Keratinocyte (primary cell): ENCODE data around the gene CGNL1. TPM values are rescaled to one million over a fixed set of nuclear protein-coding genes. Genes with fewer than 3 reads are reported as not detected.

Experiments
- DNase-seq: peaks from one replicate; pipeline ENCODE4 v3.0.0-alpha.2; 2011; ENCODE audit warnings: low read depth, missing footprints, low spot score
- FAIRE-seq: peaks from 2 replicates; lab custom pipeline; 2011; peaks lifted over from hg19 to GRCh38; lab: Jason Lieb, UNC
- H2AFZ ChIP-seq: 2 replicates; pipeline ENCODE4 v1.6.0; 2012; ENCODE audit warnings: low read length, control low read depth, inconsistent platforms; ENCODE audit not compliant: control insufficient read depth
- H3K27ac ChIP-seq: 2 replicates; pipeline ENCODE4 v1.5.1; 2011; ENCODE audit warnings: low read length; ENCODE audit not compliant: control insufficient read depth, insufficient read depth
- H3K27me3 ChIP-seq: 3 replicates; pipeline ENCODE4 v1.6.0; 2011; ENCODE audit warnings: low read length; ENCODE audit not compliant: control insufficient read depth, insufficient read depth; ENCODE audit errors: extremely low read depth
- H3K36me3 ChIP-seq, 2 experiments: 2 replicates in 1 of 2; 3 replicates in 1 of 2; pipeline ENCODE4 v1.5.1; 2011; ENCODE audit warnings: low read length in 2 of 2, mild to moderate bottlenecking in 1 of 2; ENCODE audit not compliant: control insufficient read depth in 2 of 2, insufficient read depth in 2 of 2; ENCODE audit errors: extremely low read depth in 1 of 2
- H3K4me1 ChIP-seq: 3 replicates; pipeline ENCODE4 v1.5.1; 2011; ENCODE audit warnings: low read length; ENCODE audit not compliant: control insufficient read depth, insufficient read depth; ENCODE audit errors: extremely low read depth
- H3K4me2 ChIP-seq: 3 replicates; pipeline ENCODE4 v1.6.0; 2011; ENCODE audit warnings: low read depth, low read length; ENCODE audit not compliant: control insufficient read depth, insufficient read depth; ENCODE audit errors: extremely low read depth
- H3K4me3 ChIP-seq, 3 experiments: fragments of 200-600 bp in 1 of 3; sonication (generic) in 1 of 3; 2 replicates in 2 of 3; 3 replicates in 1 of 3; pipeline ENCODE4 v1.5.1; 2011 to 2016; ENCODE audit warnings: low read length in 3 of 3, mild to moderate bottlenecking in 3 of 3, control low read depth in 2 of 3, inconsistent platforms in 1 of 3, low read depth in 1 of 3, mixed read lengths in 1 of 3, mixed run types in 1 of 3, moderate library complexity in 1 of 3; ENCODE audit not compliant: control insufficient read depth in 2 of 3, insufficient read depth in 2 of 3; ENCODE audit errors: extremely low read depth in 1 of 3
- H3K79me2 ChIP-seq: 2 replicates; pipeline ENCODE4 v1.6.0; 2012; ENCODE audit warnings: low read length; ENCODE audit not compliant: control insufficient read depth, insufficient read depth
- H3K9ac ChIP-seq: 3 replicates; pipeline ENCODE4 v1.6.0; 2011; ENCODE audit warnings: low read length; ENCODE audit not compliant: control insufficient read depth, insufficient read depth; ENCODE audit errors: extremely low read depth
- H3K9me1 ChIP-seq: 3 replicates; pipeline ENCODE4 v1.6.0; 2011; ENCODE audit warnings: low read length; ENCODE audit not compliant: control insufficient read depth, insufficient read depth; ENCODE audit errors: extremely low read depth
- H3K9me3 ChIP-seq: 2 replicates; pipeline ENCODE4 v1.5.1; 2012; ENCODE audit warnings: low read depth, low read length; ENCODE audit not compliant: control insufficient read depth
- H4K20me1 ChIP-seq: 3 replicates; pipeline ENCODE4 v1.6.0; 2011; ENCODE audit warnings: low read length; ENCODE audit not compliant: control insufficient read depth, insufficient read depth; ENCODE audit errors: extremely low read depth
- CTCF ChIP-seq, 3 experiments: IDR thresholded peaks in 1 of 3; conservative IDR thresholded peaks in 1 of 3; optimal IDR thresholded peaks in 1 of 3; 2 replicates in 2 of 3; 3 replicates in 1 of 3; pipeline versions ENCODE3 to v1.5.1; 2011; ENCODE audit warnings: low read length in 3 of 3, mild to moderate bottlenecking in 3 of 3, moderate library complexity in 2 of 3, control low read depth in 1 of 3, inconsistent platforms in 1 of 3; ENCODE audit not compliant: insufficient read depth in 2 of 3; ENCODE audit errors: extremely low read depth in 1 of 3
- EZH2 ChIP-seq: IDR thresholded peaks from one replicate; pipeline ENCODE4 v1.6.1; 2012; ENCODE audit warnings: inconsistent platforms, mild to moderate bottlenecking, low read length, moderate library complexity
- dilution Hi-C: fragments of 300-500 bp; cut with MboI; formaldehyde crosslinking; loops from one replicate; pipeline ENCODE4 v1.7.0; 2020; ENCODE audit warnings: low sequenced_read_pairs; ENCODE audit not compliant: extremely low pct_ligation_motif_present
- polyA plus RNA-seq, 5 experiments: library from polyadenylated mRNA; depleted of rRNA in 3 of 5; stranded (reverse) in 3 of 5; stranded (forward) in 1 of 5; unstranded in 1 of 5; fragments of >200 nt; gene quantifications; 1 replicate in 1 of 5; 2 replicates in 3 of 5; 3 replicates in 1 of 5; pipeline versions ENCODE4 v1.2.1 to v1.2.3, GENCODE V29; 2011 to 2012; ENCODE audit warnings: missing spikeins in 2 of 5, low read depth in 1 of 5, low replicate concordance in 1 of 5

Gene CGNL1
- polyA plus RNA-seq, 1 donor (not counting 4 experiments of a cell fraction or from before 2014, with no cell fraction given): 0.05 TPM

DNA sequence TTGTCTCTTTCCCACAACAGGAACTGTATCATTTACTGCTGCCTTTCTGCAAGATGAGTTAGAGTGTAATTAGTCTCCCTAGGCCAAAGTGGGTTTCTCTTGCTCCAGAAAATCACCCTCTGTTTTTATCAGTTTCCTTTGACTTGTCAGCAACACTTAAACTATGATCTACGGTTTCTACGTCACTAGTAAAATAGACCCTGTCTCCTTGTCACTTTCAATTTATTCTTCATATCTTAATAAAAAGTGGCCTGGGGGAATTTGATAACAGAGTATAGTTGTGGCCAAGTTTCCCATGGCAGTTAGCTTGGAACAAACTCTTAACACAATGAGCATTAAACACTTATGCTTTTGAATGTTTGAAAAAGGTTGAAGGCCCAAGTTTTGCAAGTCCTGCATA, 79.6 kb downstream of the CGNL1 start:
- no peak for FAIRE-seq
- H3K36me3 ChIP-seq: no peaks in the 10 kb centered on the region
- dilution Hi-C loops: no loop called here

DNA sequence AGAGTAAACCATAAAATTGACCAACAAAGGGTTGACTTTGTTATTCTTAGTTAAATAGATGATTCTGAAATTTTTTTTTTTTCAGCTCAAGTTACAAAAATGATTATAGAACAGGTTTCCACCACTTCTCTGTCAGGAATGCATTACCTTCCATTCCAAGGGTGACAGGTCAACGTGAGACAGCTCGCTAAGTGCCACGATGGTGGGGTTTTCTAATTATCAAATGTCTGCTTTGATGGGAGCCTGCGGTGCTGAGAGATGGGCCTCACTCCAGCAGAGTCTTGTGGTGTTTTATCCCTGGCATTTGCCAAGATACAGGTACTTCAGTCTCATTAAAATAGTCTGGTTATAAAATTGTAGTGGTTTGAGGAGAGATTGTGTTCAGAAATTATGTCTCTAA, 80.3 kb downstream of the CGNL1 start:
- Histone ChIP-seq H3K27me3 (no peaks in the 10 kb centered on the region), H4K20me1 (no peaks in the 10 kb centered on the region), H3K4me3 (no peak overlapping the region), H3K9me3 (no peaks in the 10 kb centered on the region), H3K4me2 (no peak overlapping the region), H3K9me1 (no peaks in the 10 kb centered on the region), H3K36me3 (no peaks in the 10 kb centered on the region), H2AFZ (no peak overlapping the region), H3K27ac (no peak overlapping the region), H3K79me2 (no peaks in the 10 kb centered on the region), H3K9ac (no peak overlapping the region), H3K4me1 (no peaks in the 10 kb centered on the region)
- TF ChIP-seq CTCF (optimal IDR thresholded peaks at IDR 0.05 in 1 of 3, IDR thresholded peaks at IDR 0.05 in 1 of 3, conservative IDR thresholded peaks at IDR 0.05 in 1 of 3; ENCODE audit: extremely low read depth in 1 of 3, insufficient read depth in 2 of 3, low read length in 3 of 3): no peak
- TF ChIP-seq EZH2: no peak
- dilution Hi-C loops: no loop called here
- no peak for FAIRE-seq
- no peak for DNase-seq

More for the DNA sequence above, 79.6 kb downstream of the CGNL1 start:
- no peaks in the 10 kb centered on the region for H4K20me1 ChIP-seq
- TF ChIP-seq EZH2 (no peak), CTCF (optimal IDR thresholded peaks at IDR 0.05 in 1 of 3, IDR thresholded peaks at IDR 0.05 in 1 of 3, conservative IDR thresholded peaks at IDR 0.05 in 1 of 3; ENCODE audit: extremely low read depth in 1 of 3, insufficient read depth in 2 of 3, low read length in 3 of 3) (no peak)
- no peak overlapping the region for H3K27ac ChIP-seq
- H3K9me1 ChIP-seq: no peaks in the 10 kb centered on the region
- no peak overlapping the region for H3K4me2 ChIP-seq
- no peak overlapping the region for H3K4me3 ChIP-seq
- H3K9ac ChIP-seq: no peak overlapping the region
- H3K9me3 ChIP-seq: no peaks in the 10 kb centered on the region
- no peaks in the 10 kb centered on the region for H3K27me3 ChIP-seq
- no peak for DNase-seq
- H2AFZ ChIP-seq: no peak overlapping the region
- no peaks in the 10 kb centered on the region for H3K79me2 ChIP-seq
- H3K4me1 ChIP-seq: no peaks in the 10 kb centered on the region
